Right lobe of liver (tissue), 4 donors: Measurements from ENCODE around the gene TTLL3.

Experiments used
- CTCF ChIP-seq, 4 donors: fragments of 200-600 bp in 3 of 4; fragments of 450-650 bp in 1 of 4; IDR thresholded peaks; one replicate each; pipeline versions ENCODE4 v1.5.1 to v1.8.0; 2016 to 2022; ENCODE audit warnings: antibody characterized with exemption in 4 of 4, mild to moderate bottlenecking in 2 of 4
- POLR2A ChIP-seq: fragments of 450-650 bp; IDR thresholded peaks from one replicate; pipeline ENCODE4 v1.6.1; 2017; ENCODE audit warnings: antibody characterized with exemption, mild to moderate bottlenecking
- donor health status: DM: no; HTN: no; CAD: no.
- donor health status: DM: no; HTN: no; CAD: no.
- donor health status: DM: no; HTN: yes; CAD: no.

GRCh38 chr3:9781551-9781950 lies 28.5 kb upstream of the TTLL3 start:
- TF ChIP-seq CTCF (IDR thresholded peaks at IDR 0.05) (no peak), POLR2A (no peak)
